Left colon (tissue), 2 donors: ENCODE data around the gene CAMLG. TPM values are rescaled to one million over a fixed set of nuclear protein-coding genes. Genes with fewer than 3 reads are reported as not detected.
A peak's percentile ranks its signal among the peaks of the same experiment; 100 is the strongest.
"Not testable (repeated sequence)": the region's sequence is repeated elsewhere in the genome, so short reads cannot be mapped to it uniquely, and the experiment has no call there.

Experiments
- ATAC-seq: fragments of 200-7000 bp; cut with Tn5 transposase; one replicate; pipeline ENCODE4 v1.9.1; 2020; ENCODE audit warnings: mild to moderate bottlenecking, moderate library complexity
- DNase-seq, 2 donors: peaks; one replicate each; pipeline ENCODE4 v3.0.0-alpha.2; 2020
- intact Hi-C, 2 donors: fragments of 100-400 bp; cut with DNase I in 1 of 2; cut with micrococcal nuclease in 1 of 2; formaldehyde crosslinking; loops; one replicate each; pipeline versions ENCODE4 v1.11.2 to v1.14.0; 2022; cut with DNase I, micrococcal nuclease
- total RNA-seq, 2 donors: library from RNA; stranded (reverse); fragmentation: NEBNext Ultra II Directional; extraction: Animal tissue kit (Norgen Biotek cat#: 25700); gene quantifications; one replicate each; pipeline ENCODE4 v1.2.1, GENCODE V29; 2021
- donor health status: DM: no; HTN: no; CAD: no.
- donor health status: DM: yes; HTN: yes; CAD: no.

The CAMLG gene
- total RNA-seq, 2 donors from 2014 or later: 16.0 to 24.4 TPM

DNA sequence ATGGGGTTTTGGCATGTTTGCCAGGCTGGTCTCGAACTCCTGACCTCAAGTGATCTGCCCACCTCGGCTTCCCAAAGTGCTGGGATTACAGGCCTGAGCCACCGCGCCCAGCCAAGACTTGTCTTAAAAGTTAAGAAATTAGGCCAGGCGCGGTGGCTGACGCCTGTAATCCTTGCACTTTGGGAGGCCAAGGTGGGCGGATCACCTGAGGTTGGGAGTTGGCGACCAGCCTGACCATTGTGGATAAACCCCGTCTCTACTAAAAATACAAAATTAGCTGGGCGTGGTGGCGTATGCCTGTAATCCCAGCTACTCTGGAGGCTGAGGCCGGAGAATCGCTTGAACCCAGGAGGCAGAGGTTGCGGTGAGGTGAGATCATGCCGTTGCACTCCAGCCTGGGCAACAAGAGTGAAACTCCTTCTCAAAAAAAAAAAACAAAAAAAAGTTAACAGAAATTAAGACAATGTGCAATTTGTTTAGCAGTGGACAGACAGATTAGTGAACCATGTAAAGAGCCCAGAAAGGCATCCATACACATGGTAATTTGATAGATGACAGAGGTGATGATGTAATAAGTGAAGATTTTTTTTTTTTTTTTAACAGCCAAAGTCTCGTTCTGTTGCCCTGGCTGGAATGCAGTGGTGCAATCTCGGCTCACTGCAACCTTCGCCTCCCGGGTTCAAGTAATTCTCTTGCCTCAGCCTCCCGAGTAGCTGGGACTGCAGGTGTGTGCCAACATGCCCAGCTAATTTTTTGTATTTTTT is 29.4 kb downstream of the CAMLG start:
- intact Hi-C loops, ATAC-seq, DNase-seq: not testable (repeated sequence)

DNA sequence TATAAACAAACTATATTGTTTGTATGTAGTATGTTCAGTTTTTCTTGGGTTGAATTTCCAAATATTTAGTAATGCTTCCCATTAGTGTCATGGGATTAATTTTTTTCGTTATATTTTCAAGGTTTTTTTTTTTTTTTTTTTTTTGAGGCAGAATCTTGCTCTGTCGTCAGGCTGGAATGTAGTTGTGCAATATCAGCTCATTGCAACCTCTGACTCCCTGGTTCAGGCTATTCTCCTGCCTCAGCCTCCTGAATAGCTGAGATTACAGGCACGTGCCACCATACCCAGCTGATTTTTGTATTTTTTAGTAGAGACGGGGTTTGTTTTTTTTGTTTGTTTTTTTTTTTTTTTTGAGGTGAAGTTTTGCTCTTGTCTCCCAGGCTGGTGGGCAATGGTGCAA is 30.9 kb downstream of the CAMLG start:
- no peak for ATAC-seq
- intact Hi-C loops: no loop called here
- no peak for DNase-seq

GRCh38 chr5:134772461-134773125 is 34.2 kb downstream of the CAMLG start:
- ATAC-seq: no peak
- DNase-seq: no peak
- intact Hi-C loops: no loop called here

GRCh38 chr5:134777366-134777765 is 39.0 kb downstream of the CAMLG start:
- no peak for DNase-seq
- intact Hi-C loops: no loop called here
- ATAC-seq: no peak

DNA sequence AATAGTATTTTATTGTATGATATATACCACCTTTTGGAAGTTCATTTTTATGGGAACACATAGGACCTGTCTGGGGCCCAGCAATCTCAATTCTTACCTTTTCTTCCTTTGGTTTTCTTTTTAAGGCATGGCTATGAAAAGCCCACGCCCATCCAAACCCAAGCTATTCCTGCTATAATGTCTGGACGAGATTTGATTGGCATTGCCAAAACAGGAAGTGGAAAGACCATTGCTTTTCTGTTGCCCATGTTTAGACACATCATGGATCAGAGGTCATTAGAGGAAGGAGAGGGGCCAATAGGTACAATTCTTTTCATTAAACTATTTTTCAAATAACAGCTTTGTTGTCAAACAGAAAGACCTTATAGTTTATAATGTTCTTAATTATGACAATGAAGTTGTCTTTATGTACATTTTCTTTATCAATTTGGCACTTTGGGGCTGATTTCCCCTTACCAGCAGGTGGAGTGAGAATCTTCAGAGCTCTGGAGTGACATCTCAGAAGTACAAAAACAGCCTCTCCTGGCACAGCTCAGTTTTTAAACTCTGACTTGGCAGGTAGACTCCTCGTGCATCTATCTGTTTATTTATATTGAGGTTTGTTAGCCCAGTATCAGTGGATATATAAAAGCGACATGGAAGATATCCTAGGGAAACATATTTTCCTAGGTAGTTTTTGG is 46.0 kb downstream of the CAMLG start:
- intact Hi-C loops: no loop called here
- peak; percentile 55 for ATAC-seq
- DNase-seq: no peak

- ATAC-seq (no peak), DNase-seq (no peak)
- intact Hi-C loops: no loop called here
These were observed 46.7 kb downstream of the CAMLG start for GRCh38 chr5:134784946-134785620.

- DNase-seq (no peak), ATAC-seq (no peak)
- intact Hi-C loops: no loop called here
These were observed 49.3 kb downstream of the CAMLG start for GRCh38 chr5:134787692-134788091.

- ATAC-seq (no peak), DNase-seq (no peak)
- intact Hi-C loops: no loop called here
These were observed 53.2 kb downstream of the CAMLG start for GRCh38 chr5:134791580-134791979.

- no peak for DNase-seq
- ATAC-seq: no peak
- intact Hi-C loops: no loop called here
These were observed 53.9 kb downstream of the CAMLG start for GRCh38 chr5:134792286-134792685.

- ATAC-seq: no peak
- DNase-seq: no peak
- intact Hi-C loops: no loop called here
These were observed 54.8 kb downstream of the CAMLG start for GRCh38 chr5:134793111-134793510.

DNA sequence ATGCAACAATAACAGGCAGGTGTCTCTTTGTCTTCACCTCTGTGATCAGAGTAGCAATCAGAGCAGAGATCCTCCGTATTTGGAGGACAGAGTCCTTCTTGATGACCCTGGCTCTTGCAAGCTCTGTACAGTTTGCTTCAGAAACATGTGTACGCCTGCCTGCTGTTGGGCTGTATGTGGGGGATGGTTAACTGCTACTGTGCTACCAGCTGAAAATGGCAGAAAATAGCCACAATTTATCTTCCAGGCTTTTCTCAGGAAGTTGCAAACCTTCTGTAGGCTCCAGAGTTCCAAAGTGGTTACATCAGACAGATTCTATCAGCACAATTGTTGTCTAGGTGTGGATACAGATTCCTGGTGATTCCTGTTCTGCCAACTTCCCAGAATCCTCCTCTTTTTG is 55.7 kb downstream of the CAMLG start:
- ATAC-seq (no peak), DNase-seq (no peak)
- intact Hi-C loops: no loop called here

- DNase-seq: no peak
- intact Hi-C loops: no loop called here
- no peak for ATAC-seq
These were observed 56.5 kb downstream of the CAMLG start for GRCh38 chr5:134794819-134795218.

DNA sequence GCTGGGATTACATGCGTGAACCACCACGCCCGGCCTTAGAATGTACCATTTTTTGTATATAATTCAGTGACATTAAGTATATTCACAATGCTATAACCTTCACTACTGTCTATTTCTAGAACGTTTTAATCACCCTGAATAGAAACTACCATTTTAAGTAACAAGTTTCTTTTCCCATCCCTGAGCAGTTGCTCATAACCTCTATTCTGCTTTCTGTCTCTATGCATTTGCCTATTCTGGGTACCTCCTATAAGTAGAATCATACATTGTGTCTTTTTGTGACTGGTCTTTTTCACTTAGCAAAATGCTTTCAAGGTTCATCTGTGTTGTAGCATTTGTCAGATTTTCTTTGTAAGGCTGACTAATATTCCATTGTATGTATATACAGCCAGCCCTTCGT is 60.1 kb downstream of the CAMLG start:
- ATAC-seq (no peak), DNase-seq (no peak)
- intact Hi-C loops: no loop called here

Other genes with a start within 250 kb of the CAMLG start
- gene JADE2, start 212.9 kb upstream of the CAMLG start, total RNA-seq: 10 to 100 TPM; 27.1 to 38.9 TPM
- gene SAR1B, start 105.7 kb upstream of the CAMLG start, total RNA-seq: 100 to 1,000 TPM in 1 of 2 donors, 10 to 100 TPM in 1; 97.3 to 107 TPM
- 10 to 100 TPM; 28.8 to 34.8 TPM for gene SEC24A, start 89.8 kb upstream of the CAMLG start, total RNA-seq
- 10 to 100 TPM; 30.8 to 43.1 TPM for gene DDX46, start 20.2 kb downstream of the CAMLG start, total RNA-seq
- 10 to 100 TPM; 30.4 to 33.2 TPM for gene C5orf24, start 107.4 kb downstream of the CAMLG start, total RNA-seq
- gene TXNDC15, start 135.8 kb downstream of the CAMLG start, total RNA-seq: 10 to 100 TPM; 28.2 to 31.2 TPM
- 10 to 100 TPM; 14.6 to 17.6 TPM for gene PCBD2, start 166.6 kb downstream of the CAMLG start, total RNA-seq
- gene CATSPER3, start 229.4 kb downstream of the CAMLG start, total RNA-seq: 1 to 10 TPM in 1 of 2 donors, under 1 TPM in 1; 0.70 to 1.1 TPM